Smooth muscle cell (in vitro differentiated cells): Measurements from ENCODE around the gene SLC25A22. TPM values are rescaled to one million over a fixed set of nuclear protein-coding genes. Genes with fewer than 3 reads are reported as not detected.
A peak's percentile ranks its signal among the peaks of the same experiment; 100 is the strongest.

Experiments
- DNase-seq: peaks from one replicate; lab custom pipeline; 2025; ENCODE audit not compliant: unreplicated experiment; lab: John Stamatoyannopoulos, UW
- H2AFZ ChIP-seq: fragments of 200-600 bp; sonication (generic); 2 replicates; pipeline ENCODE4 v1.6.0; 2016; ENCODE audit warnings: antibody characterized with exemption, low read depth, mild to moderate bottlenecking
- H3F3A ChIP-seq: fragments of 200-600 bp; sonication (generic); 2 replicates; pipeline ENCODE4 v1.6.0; 2017; ENCODE audit warnings: antibody characterized with exemption, low read depth
- H3K27ac ChIP-seq: fragments of 200-600 bp; sonication (generic); 2 replicates; pipeline ENCODE4 v1.5.1; 2016; ENCODE audit warnings: low read depth, mild to moderate bottlenecking
- H3K27me3 ChIP-seq: fragments of 200-600 bp; sonication (generic); 2 replicates; pipeline ENCODE4 v1.6.1; 2016; ENCODE audit warnings: low read depth, mild to moderate bottlenecking
- H3K36me3 ChIP-seq: fragments of 200-600 bp; sonication (generic); 2 replicates; pipeline ENCODE4 v1.5.1; 2016; ENCODE audit warnings: low read depth
- H3K4me1 ChIP-seq: fragments of 200-600 bp; sonication (generic); 2 replicates; pipeline ENCODE4 v1.5.1; 2016; ENCODE audit warnings: low read depth
- H3K4me2 ChIP-seq: fragments of 200-600 bp; sonication (generic); 2 replicates; pipeline ENCODE4 v1.6.0; 2016; ENCODE audit warnings: mild to moderate bottlenecking
- H3K4me3 ChIP-seq: fragments of 200-600 bp; sonication (generic); 2 replicates; pipeline ENCODE4 v1.5.1; 2016; ENCODE audit warnings: mild to moderate bottlenecking
- H3K79me2 ChIP-seq: fragments of 200-600 bp; sonication (generic); 2 replicates; pipeline ENCODE4 v1.6.0; 2016; ENCODE audit warnings: low read depth, mild to moderate bottlenecking
- H3K9ac ChIP-seq: fragments of 200-600 bp; sonication (generic); 2 replicates; pipeline ENCODE4 v1.6.0; 2016; ENCODE audit warnings: low read depth
- H3K9me3 ChIP-seq: fragments of 200-600 bp; sonication (generic); replicated peaks from 2 replicates; pipeline ENCODE4 v1.5.1; 2016; ENCODE audit warnings: low read depth
- H4K20me1 ChIP-seq: fragments of 200-600 bp; sonication (generic); 2 replicates; pipeline ENCODE4 v1.6.0; 2016; ENCODE audit warnings: low read depth
- CTCF ChIP-seq: fragments of 200-600 bp; sonication (generic); IDR thresholded peaks from 2 replicates; pipeline ENCODE4 v1.5.1; 2017; ENCODE audit warnings: borderline replicate concordance, mild to moderate bottlenecking, antibody characterized with exemption; ENCODE audit not compliant: insufficient read depth, poor library complexity, severe bottlenecking
- WGBS: methylation state at CpG from one replicate; pipeline ENCODE4 v1.1.7; 2016; ENCODE audit warnings: low lambda C conversion rate; 5-methylcytosine and 5-hydroxymethylcytosine counted together
- polyA plus RNA-seq: library from polyadenylated mRNA; unstranded; fragments of >200 nt; fragmentation: Nextera tagmentation; extraction: Ambion mirVana; gene quantifications from 2 replicates; pipeline ENCODE4 v1.2.1, GENCODE V29; 2016
- total RNA-seq: library from RNA; depleted of rRNA; stranded (reverse); fragments of >200 nt; gene quantifications from 2 replicates; pipeline ENCODE4 v1.2.3, GENCODE V29; 2014

The SLC25A22 gene
- total and polyA plus RNA-seq, 2 experiments from 2014 or later, result 6.9 to 25.2 TPM

- peak; percentile 70 for DNase-seq
- H3K4me1 ChIP-seq, result peaks cover 41% of the 10 kb centered on the region
These were observed 34.5 kb upstream of the SLC25A22 start, which contains the start of gene CD151 for GRCh38 chr11:832529-833113. TSS of gene CD151 (plus strand) at chr11:832952. CDS start at chr11:836070, 3,118 bp downstream.

DNA sequence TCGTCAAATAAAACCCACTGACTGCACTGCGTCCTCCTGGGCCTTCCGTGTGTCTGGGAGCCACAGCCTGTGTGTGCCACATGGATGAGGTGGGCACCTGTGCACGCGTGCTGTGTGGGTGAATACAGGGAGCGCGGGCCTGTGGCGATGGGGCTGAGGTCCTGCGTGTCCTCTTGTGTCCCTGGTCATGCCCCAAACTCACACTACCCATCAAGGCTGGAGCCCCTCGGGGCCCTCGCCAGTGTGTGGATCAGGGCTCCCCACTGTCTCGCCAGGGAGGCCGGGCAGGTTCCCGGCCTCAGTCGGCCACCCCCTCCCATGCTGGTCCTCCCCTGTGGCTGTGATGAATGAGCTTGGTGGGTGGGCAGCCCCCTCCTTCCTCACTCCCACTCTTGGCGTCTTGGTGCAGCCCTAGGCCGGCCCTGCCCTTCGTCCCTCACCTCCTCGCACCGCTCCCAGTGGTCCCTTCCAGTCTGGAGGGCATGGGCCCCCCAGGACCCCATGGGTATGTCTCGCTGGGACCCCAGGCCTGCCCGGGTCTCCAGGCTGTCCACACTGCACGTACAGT lies 34.0 kb upstream of the SLC25A22 start:
- Histone ChIP-seq H3K9ac (peak overlapping the region; percentile 28), H2AFZ (no peak overlapping the region), H3K27ac (no peak overlapping the region), H3F3A (peaks cover 10% of the 10 kb centered on the region), H3K36me3 (no peaks in the 10 kb centered on the region), H3K79me2 (peaks cover 28% of the 10 kb centered on the region), H3K4me2 (peak overlapping the region; percentile 95), H3K9me3 (no peaks in the 10 kb centered on the region), H3K4me1 (peaks cover 44% of the 10 kb centered on the region), H4K20me1 (peaks cover 65% of the 10 kb centered on the region), H3K27me3 (peaks cover 43% of the 10 kb centered on the region), H3K4me3 (peak overlapping the region; percentile 73)
- 61% methylated on average over 22 of the region's 23 CpGs for WGBS
- TF ChIP-seq CTCF, result no peak
- no peak for DNase-seq

More at GRCh38 chr11:832529-833113, 34.5 kb upstream of the SLC25A22 start, which contains the start of gene CD151:
- H3K9ac ChIP-seq, result peak within 1 kb of the TSS; percentile 92
- H3K9me3 ChIP-seq, result no peaks in the 10 kb centered on the region
- H3K79me2 ChIP-seq, result peaks cover 28% of the 10 kb centered on the region
- peak within 1 kb of the TSS; percentile 73 for H3K4me3 ChIP-seq
- peak within 1 kb of the TSS; percentile 97 for H3K4me2 ChIP-seq
- H3K27ac ChIP-seq, result peak within 1 kb of the TSS; percentile 90
- TF ChIP-seq CTCF, result no peak
- 1% methylated on average over 23 of the region's 67 CpGs for WGBS
- peaks cover 70% of the 10 kb centered on the region for H4K20me1 ChIP-seq
- H3K27me3 ChIP-seq, result peaks cover 38% of the 10 kb centered on the region
- H2AFZ ChIP-seq, result no peak within 1 kb of the TSS
- H3K36me3 ChIP-seq, result no peaks in the 10 kb centered on the region
- H3F3A ChIP-seq, result peaks cover 14% of the 10 kb centered on the region

- H3F3A ChIP-seq, result peaks cover 10% of the 10 kb centered on the region
- H3K4me1 ChIP-seq, result peaks cover 44% of the 10 kb centered on the region
- H3K4me3 ChIP-seq, result no peak overlapping the region
- no peak overlapping the region for H3K27ac ChIP-seq
- no peaks in the 10 kb centered on the region for H3K36me3 ChIP-seq
- 43% methylated on average over 30 of the region's 31 CpGs for WGBS
- DNase-seq, result no peak
- H3K4me2 ChIP-seq, result peak overlapping the region; percentile 95
- peaks cover 23% of the 10 kb centered on the region for H3K79me2 ChIP-seq
- no peak for TF ChIP-seq CTCF
- no peaks in the 10 kb centered on the region for H3K9me3 ChIP-seq
- H3K9ac ChIP-seq, result no peak overlapping the region
- peaks cover 57% of the 10 kb centered on the region for H4K20me1 ChIP-seq
- peaks cover 51% of the 10 kb centered on the region for H3K27me3 ChIP-seq
- H2AFZ ChIP-seq, result no peak overlapping the region
These were observed 33.2 kb upstream of the SLC25A22 start for GRCh38 chr11:831118-831864.
